Neural crest cell (in vitro differentiated cells): Measurements from ENCODE around the gene MXI1. TPM values are rescaled to one million over a fixed set of nuclear protein-coding genes. Genes with fewer than 3 reads are reported as not detected.
"Not testable (repeated sequence)": the region's sequence is repeated elsewhere in the genome, so short reads cannot be mapped to it uniquely, and the experiment has no call there.

Experiments
- DNase-seq: peaks from one replicate; pipeline ENCODE4 v3.0.0; 2021; ENCODE audit warnings: low read depth, mixed read lengths, low spot score
- H3K27ac Mint-ChIP-seq: one replicate; pipeline ENCODE4 v1.8.0; 2021; ENCODE audit warnings: mild to moderate bottlenecking, mixed read lengths; ENCODE audit not compliant: unreplicated experiment
- H3K27me3 Mint-ChIP-seq: 2 replicates; pipeline ENCODE4 v1.8.0; 2021; ENCODE audit warnings: low read depth, mild to moderate bottlenecking, mixed read lengths
- H3K36me3 Mint-ChIP-seq: 2 replicates; pipeline ENCODE4 v1.8.0; 2021; ENCODE audit warnings: low read depth, mild to moderate bottlenecking, mixed read lengths
- H3K4me1 Mint-ChIP-seq: 2 replicates; pipeline ENCODE4 v1.8.0; 2021; ENCODE audit warnings: mixed read lengths
- H3K4me3 Mint-ChIP-seq: one replicate; pipeline ENCODE4 v1.8.0; 2021; ENCODE audit warnings: mild to moderate bottlenecking, mixed read lengths
- H3K9me3 Mint-ChIP-seq: 2 replicates; pipeline ENCODE4 v1.8.0; 2021; ENCODE audit warnings: mixed read lengths
- total RNA-seq: library from RNA; stranded (reverse); gene quantifications from 2 replicates; pipeline ENCODE4 v1.2.1, GENCODE V29; 2021
- TF ChIP-seq, protein P1 (sequence below): fragments of 200-600 bp; sonication (generic); conservative IDR thresholded peaks from 2 replicates; pipeline ENCODE4 v1.5.0; 2021; ENCODE audit warnings: antibody characterized with exemption, mild to moderate bottlenecking

MXI1 gene
- total RNA-seq, 1 donor from 2014 or later, result 18.6 TPM

DNA sequence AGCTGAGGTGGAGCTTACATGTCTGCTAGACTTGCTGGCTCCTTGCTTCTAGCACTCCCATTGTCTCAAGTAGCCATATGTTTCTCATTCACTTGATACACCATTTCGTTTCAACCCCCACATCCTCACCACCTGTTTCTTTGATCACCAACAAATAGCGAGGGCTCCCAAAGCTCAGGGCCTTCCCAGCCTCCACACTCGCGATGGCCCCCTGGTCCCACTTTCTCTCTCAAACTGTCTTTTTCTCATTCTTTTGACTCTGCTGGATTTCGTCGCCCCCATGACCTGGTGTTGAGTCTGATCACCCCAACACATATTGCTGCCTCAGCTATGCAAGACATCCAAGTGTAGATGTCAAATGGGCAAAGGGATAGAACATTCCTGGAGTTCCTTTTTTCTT, 123.3 kb downstream of the MXI1 start:
- Mint-ChIP-seq H3K36me3 (peaks cover 18% of the 10 kb centered on the region), H3K27ac (peak overlapping the region; percentile 57), H3K4me3 (no peak overlapping the region), H3K4me1 (peaks cover 3% of the 10 kb centered on the region), H3K27me3 (peaks cover 5% of the 10 kb centered on the region), H3K9me3 (peaks cover 9% of the 10 kb centered on the region)
- TF ChIP-seq, protein P1, sequence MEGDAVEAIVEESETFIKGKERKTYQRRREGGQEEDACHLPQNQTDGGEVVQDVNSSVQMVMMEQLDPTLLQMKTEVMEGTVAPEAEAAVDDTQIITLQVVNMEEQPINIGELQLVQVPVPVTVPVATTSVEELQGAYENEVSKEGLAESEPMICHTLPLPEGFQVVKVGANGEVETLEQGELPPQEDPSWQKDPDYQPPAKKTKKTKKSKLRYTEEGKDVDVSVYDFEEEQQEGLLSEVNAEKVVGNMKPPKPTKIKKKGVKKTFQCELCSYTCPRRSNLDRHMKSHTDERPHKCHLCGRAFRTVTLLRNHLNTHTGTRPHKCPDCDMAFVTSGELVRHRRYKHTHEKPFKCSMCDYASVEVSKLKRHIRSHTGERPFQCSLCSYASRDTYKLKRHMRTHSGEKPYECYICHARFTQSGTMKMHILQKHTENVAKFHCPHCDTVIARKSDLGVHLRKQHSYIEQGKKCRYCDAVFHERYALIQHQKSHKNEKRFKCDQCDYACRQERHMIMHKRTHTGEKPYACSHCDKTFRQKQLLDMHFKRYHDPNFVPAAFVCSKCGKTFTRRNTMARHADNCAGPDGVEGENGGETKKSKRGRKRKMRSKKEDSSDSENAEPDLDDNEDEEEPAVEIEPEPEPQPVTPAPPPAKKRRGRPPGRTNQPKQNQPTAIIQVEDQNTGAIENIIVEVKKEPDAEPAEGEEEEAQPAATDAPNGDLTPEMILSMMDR, result no peak
- DNase-seq, result no peak

DNA sequence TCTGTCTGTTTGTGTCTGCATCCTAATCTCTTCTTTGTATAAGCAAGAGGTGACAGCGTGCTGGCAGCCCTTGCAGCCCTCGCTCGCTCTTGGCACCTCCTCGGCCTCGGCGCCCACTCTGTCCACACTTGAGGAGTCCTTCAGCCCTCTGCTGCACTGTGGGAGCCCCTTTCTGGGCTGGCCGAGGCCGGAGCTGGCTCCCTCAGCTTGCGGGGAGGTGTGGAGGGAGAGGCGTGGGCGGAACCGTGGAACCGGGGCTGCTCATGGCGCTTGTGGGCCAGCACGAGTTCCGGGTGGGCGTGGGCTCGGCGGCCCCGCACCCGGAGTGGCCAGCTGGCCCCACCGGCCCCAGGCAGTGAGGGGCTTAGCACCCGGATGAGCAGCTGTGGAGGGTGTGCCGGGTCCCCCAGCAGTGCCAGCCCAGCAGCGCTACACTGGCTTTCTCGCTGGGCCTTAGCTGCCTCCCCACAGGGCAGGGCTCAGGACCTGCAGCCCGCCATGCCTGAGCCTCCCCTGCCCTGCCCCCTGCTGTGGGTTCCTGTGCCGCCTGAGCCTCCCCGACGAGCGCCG, 123.9 kb downstream of the MXI1 start:
- not testable (repeated sequence) for H3K27me3 Mint-ChIP-seq, H3K9me3 Mint-ChIP-seq, H3K4me3 Mint-ChIP-seq, H3K27ac Mint-ChIP-seq, H3K4me1 Mint-ChIP-seq, DNase-seq
- peaks cover 18% of the 10 kb centered on the region for H3K36me3 Mint-ChIP-seq

DNA sequence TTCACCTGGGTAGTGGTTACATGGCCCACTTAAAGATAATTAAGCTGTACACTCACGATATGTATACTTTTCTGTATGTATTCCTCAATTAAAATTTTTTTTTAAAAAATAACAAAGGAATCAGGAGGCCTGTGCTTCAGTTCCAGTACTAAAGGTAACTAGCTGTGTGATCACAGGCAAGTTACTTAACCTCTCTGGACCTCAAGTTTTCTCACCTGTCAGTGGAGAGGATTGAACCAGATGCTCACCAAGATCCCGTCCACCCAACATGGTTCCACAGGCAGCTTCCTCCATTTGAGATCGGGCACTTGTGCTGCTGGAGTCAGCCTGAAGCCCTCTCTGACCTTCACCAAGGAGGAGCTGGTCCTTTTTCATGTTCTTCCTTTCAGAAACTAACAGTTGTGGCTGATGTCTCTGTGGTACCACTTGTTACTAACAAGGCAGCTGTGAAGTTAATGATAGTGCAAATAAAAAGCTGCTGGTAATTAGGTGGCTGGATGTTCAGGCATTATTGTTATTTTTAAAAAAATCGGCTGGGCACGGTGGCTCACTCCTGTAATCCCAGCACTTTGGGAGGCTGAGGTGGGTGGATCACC, 126.8 kb downstream of the MXI1 start:
- Mint-ChIP-seq H3K36me3 (peaks cover 12% of the 10 kb centered on the region), H3K27me3 (no peaks in the 10 kb centered on the region), H3K9me3 (peaks cover 6% of the 10 kb centered on the region), H3K27ac (no peak overlapping the region), H3K4me1 (peaks cover 14% of the 10 kb centered on the region), H3K4me3 (no peak overlapping the region)
- TF ChIP-seq, protein P1, result no peak
- no peak for DNase-seq

DNA sequence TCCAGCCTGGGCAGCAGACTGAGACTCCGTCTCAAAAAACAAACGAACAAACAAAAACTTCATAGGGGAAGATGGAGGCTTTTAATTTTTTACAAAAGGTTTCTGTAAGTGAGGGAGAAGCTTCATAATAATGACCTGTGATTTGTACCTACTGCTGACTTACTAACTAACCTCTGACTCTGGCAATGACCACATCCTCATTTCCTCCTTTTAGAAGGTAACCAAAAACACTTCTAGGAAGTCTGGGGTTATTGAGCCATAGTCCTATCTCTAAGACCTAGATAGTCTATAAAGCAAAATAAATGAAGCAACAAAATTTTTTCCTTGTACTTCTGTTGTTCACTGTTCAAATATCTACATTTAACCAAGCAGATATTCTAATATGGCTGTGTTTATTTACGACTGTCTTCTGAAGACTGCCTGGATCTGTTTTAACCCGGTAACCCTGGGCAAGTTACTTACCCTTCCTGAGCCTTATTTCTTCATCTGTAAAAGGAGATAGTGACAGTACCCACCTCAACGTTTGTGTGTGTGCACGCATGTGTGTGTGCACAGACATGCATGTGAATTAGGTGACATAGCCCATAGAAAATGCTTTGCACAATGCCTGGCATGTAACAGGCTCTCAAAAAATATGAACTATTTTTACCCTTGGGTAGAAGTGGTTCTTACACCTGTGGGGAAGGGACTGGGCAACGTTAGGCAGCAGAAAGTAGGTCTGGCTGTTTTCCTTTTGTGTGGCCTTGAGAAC, 128.1 kb downstream of the MXI1 start:
- Mint-ChIP-seq H3K4me1 (peaks cover 14% of the 10 kb centered on the region), H3K9me3 (peaks cover 3% of the 10 kb centered on the region), H3K4me3 (no peak overlapping the region), H3K36me3 (peaks cover 6% of the 10 kb centered on the region), H3K27me3 (peaks cover 2% of the 10 kb centered on the region), H3K27ac (no peak overlapping the region)
- TF ChIP-seq, protein P1, result no peak
- DNase-seq, result no peak

DNA sequence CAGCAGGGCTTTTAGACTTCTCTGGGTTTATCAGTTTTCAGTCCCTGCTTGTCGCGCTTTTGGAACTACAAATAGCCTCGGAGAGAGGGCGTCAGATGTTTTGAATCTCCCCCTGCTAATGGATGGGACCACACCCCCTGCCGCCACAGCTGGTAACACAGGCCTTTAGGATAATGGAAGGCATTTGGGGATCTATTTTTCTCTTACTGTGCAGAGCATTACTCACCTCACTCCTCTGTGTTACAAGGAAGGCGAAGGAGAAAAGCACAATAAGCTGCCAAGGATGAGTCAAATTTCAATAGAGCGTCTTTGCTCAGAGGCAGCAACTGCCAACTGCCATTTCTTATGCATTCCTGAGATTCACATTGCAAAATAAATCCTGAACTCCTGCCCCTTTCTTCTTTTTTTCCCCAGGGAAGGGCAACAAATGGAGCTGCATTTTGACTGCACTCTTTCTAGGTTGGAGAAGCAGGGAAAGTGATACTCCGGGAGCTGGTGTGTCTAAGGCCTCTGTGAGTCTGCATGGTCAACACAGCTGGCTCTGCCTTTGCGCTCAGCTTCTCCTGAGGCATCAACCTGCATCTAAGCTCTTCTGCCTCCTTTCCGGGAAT, 128.8 kb downstream of the MXI1 start:
- peaks cover 2% of the 10 kb centered on the region for H3K27me3 Mint-ChIP-seq
- no peak overlapping the region for H3K27ac Mint-ChIP-seq
- H3K9me3 Mint-ChIP-seq, result no peaks in the 10 kb centered on the region
- no peak for DNase-seq
- TF ChIP-seq, protein P1, result peak; percentile 21
- no peak overlapping the region for H3K4me3 Mint-ChIP-seq
- peaks cover 14% of the 10 kb centered on the region for H3K4me1 Mint-ChIP-seq
- no peaks in the 10 kb centered on the region for H3K36me3 Mint-ChIP-seq

Other genes starting within 250 kb of the MXI1 start
- 50.2 and 56.6 TPM in 2 replicates for gene ADD3, start 199.6 kb upstream of the MXI1 start, total RNA-seq
- 46.5 and 48.1 TPM in 2 replicates for gene SMNDC1, start 97.3 kb downstream of the MXI1 start, total RNA-seq